ENCODE measurements around the gene PLA2G15. TPM values are rescaled to one million over a fixed set of nuclear protein-coding genes. Genes with fewer than 3 reads are reported as not detected.

The PLA2G15 gene
- total RNA-seq, 2 donors from 2014 or later: 11.2 to 15.5 TPM

GRCh38 chr16:68236137-68236825 is 8.9 kb upstream of the PLA2G15 start:
- H3K27me3 Mint-ChIP-seq: no peaks in the 10 kb centered on the region
- peak overlapping the region; percentile 70 for H3K27ac Mint-ChIP-seq
- H3K9me3 Mint-ChIP-seq: no peaks in the 10 kb centered on the region
- H3K4me1 Mint-ChIP-seq: peaks cover 8% of the 10 kb centered on the region
- peak overlapping the region; percentile 98 for H3K4me3 Mint-ChIP-seq
- ATAC-seq (replicated peaks): no peak
- peaks cover 4% of the 10 kb centered on the region for H3K36me3 Mint-ChIP-seq (ENCODE audit: low read depth)

DNA sequence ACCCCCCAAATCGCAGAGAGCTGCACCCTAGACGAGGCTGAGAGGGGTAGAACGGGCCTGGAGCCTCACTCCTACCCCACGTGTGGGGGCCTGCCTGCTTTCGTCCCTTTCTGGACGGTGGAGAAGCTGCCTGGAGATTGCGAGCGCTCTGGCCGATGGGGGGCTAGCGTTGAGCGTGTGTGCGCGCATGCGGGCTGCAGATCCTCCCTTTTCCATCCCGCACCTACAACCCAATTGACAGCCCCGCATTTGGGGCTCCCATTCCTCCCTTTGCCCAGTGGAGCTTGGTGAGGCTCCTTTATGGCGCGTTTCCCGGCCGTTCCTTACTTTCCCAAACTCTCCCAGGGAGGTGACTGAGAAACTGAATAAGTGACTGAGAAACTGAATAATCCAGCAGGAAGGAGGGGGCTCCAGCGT is 8.3 kb upstream of the PLA2G15 start:
- Mint-ChIP-seq H3K27ac (peak overlapping the region; percentile 70), H3K27me3 (no peaks in the 10 kb centered on the region), H3K9me3 (no peaks in the 10 kb centered on the region), H3K4me1 (peaks cover 8% of the 10 kb centered on the region), H3K36me3 (ENCODE audit: low read depth) (peaks cover 4% of the 10 kb centered on the region), H3K4me3 (peak overlapping the region; percentile 98)
- no peak for ATAC-seq (replicated peaks)

GRCh38 chr16:68237243-68238028 is 7.7 kb upstream of the PLA2G15 start:
- peak; percentile 87 for ATAC-seq (replicated peaks)

DNA sequence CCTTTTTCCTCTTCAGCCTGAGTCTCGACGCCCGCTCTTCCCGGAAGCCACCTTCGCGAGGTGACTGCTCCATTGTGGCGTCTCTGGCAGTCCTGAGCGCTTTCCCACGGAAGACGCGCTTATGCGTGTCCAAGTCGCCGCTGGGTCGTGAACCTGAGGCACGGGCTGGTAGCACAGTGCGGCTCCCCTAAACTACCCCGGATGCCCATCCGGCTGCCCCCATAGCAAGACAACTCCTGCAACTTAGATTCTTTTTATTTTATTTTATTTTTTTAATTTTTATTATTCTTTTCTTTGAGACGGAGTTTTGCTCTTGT is 7.2 kb upstream of the PLA2G15 start:
- peak; percentile 46 for ATAC-seq (replicated peaks)
- Mint-ChIP-seq H3K9me3 (no peaks in the 10 kb centered on the region), H3K4me3 (peak overlapping the region; percentile 98), H3K27ac (peak overlapping the region; percentile 94), H3K36me3 (ENCODE audit: low read depth) (peaks cover 4% of the 10 kb centered on the region), H3K27me3 (no peaks in the 10 kb centered on the region), H3K4me1 (peaks cover 8% of the 10 kb centered on the region)

More at GRCh38 chr16:68237243-68238028, 7.7 kb upstream of the PLA2G15 start:
- Mint-ChIP-seq H3K4me3 (peak overlapping the region; percentile 98), H3K9me3 (no peaks in the 10 kb centered on the region), H3K36me3 (ENCODE audit: low read depth) (peaks cover 4% of the 10 kb centered on the region), H3K4me1 (peaks cover 8% of the 10 kb centered on the region), H3K27ac (peak overlapping the region; percentile 94), H3K27me3 (no peaks in the 10 kb centered on the region)

DNA sequence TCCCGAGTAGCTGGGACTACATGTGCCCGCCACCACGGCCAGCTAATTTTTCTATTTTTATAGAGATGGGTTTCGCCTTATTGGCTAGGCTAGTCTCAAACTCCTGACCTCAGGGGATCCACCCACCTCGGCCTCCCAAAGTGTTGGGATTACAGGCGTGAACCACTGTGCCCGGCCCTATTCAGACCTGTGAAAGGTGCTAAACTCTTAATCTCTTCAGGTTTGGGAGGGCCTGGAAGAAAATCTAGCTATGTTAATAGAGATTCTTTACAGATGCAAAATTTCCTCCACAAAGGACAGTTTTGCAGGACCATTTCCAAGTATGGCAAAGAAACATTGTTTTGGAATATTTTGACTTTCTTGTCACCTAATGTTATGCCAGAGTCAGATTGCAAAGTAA is 3.1 kb upstream of the PLA2G15 start:
- H3K9me3 Mint-ChIP-seq: no peaks in the 10 kb centered on the region
- no peak for ATAC-seq (replicated peaks)
- H3K4me1 Mint-ChIP-seq: peaks cover 11% of the 10 kb centered on the region
- no peaks in the 10 kb centered on the region for H3K27me3 Mint-ChIP-seq
- H3K4me3 Mint-ChIP-seq: no peak overlapping the region
- no peaks in the 10 kb centered on the region for H3K36me3 Mint-ChIP-seq (ENCODE audit: low read depth)
- H3K27ac Mint-ChIP-seq: no peak overlapping the region

GRCh38 chr16:68242926-68243858 is 2.0 kb upstream of the PLA2G15 start:
- Mint-ChIP-seq H3K9me3 (no peaks in the 10 kb centered on the region), H3K27ac (no peak overlapping the region), H3K4me3 (peak overlapping the region; percentile 99), H3K27me3 (no peaks in the 10 kb centered on the region), H3K36me3 (ENCODE audit: low read depth) (no peaks in the 10 kb centered on the region), H3K4me1 (peaks cover 11% of the 10 kb centered on the region)
- no peak for ATAC-seq (replicated peaks)

- peak overlapping the region; percentile 99 for H3K4me3 Mint-ChIP-seq
- peak overlapping the region; percentile 96 for H3K27ac Mint-ChIP-seq
- ATAC-seq (replicated peaks): no peak
- peaks cover 6% of the 10 kb centered on the region for H3K36me3 Mint-ChIP-seq (ENCODE audit: low read depth)
- no peaks in the 10 kb centered on the region for H3K9me3 Mint-ChIP-seq
- peaks cover 11% of the 10 kb centered on the region for H3K4me1 Mint-ChIP-seq
- H3K27me3 Mint-ChIP-seq: no peaks in the 10 kb centered on the region
These were observed 681 bp upstream of the PLA2G15 start for GRCh38 chr16:68244481-68244902.

- peaks cover 11% of the 10 kb centered on the region for H3K4me1 Mint-ChIP-seq
- H3K36me3 Mint-ChIP-seq (ENCODE audit: low read depth): peaks cover 20% of the 10 kb centered on the region
- H3K4me3 Mint-ChIP-seq: peak overlapping the region; percentile 99
- no peaks in the 10 kb centered on the region for H3K27me3 Mint-ChIP-seq
- ATAC-seq (replicated peaks): no peak
- H3K9me3 Mint-ChIP-seq: no peaks in the 10 kb centered on the region
- H3K27ac Mint-ChIP-seq: peak overlapping the region; percentile 75
These were observed 948 bp downstream of the PLA2G15 start for GRCh38 chr16:68246121-68246520.

GRCh38 chr16:68246666-68247065 is 1.5 kb downstream of the PLA2G15 start:
- Mint-ChIP-seq H3K4me1 (peaks cover 11% of the 10 kb centered on the region), H3K9me3 (no peaks in the 10 kb centered on the region), H3K27ac (peak overlapping the region; percentile 75), H3K27me3 (no peaks in the 10 kb centered on the region), H3K4me3 (peak overlapping the region; percentile 99), H3K36me3 (ENCODE audit: low read depth) (peaks cover 26% of the 10 kb centered on the region)
- no peak for ATAC-seq (replicated peaks)

GRCh38 chr16:68247400-68247799 is 2.2 kb downstream of the PLA2G15 start:
- no peak overlapping the region for H3K27ac Mint-ChIP-seq
- ATAC-seq (replicated peaks): no peak
- H3K4me3 Mint-ChIP-seq: no peak overlapping the region
- H3K27me3 Mint-ChIP-seq: no peaks in the 10 kb centered on the region
- H3K9me3 Mint-ChIP-seq: no peaks in the 10 kb centered on the region
- H3K4me1 Mint-ChIP-seq: peaks cover 11% of the 10 kb centered on the region
- H3K36me3 Mint-ChIP-seq (ENCODE audit: low read depth): peaks cover 33% of the 10 kb centered on the region

- H3K27ac Mint-ChIP-seq: no peak overlapping the region
- no peak for ATAC-seq (replicated peaks)
- no peak overlapping the region for H3K4me3 Mint-ChIP-seq
- H3K4me1 Mint-ChIP-seq: peaks cover 11% of the 10 kb centered on the region
- H3K9me3 Mint-ChIP-seq: no peaks in the 10 kb centered on the region
- H3K36me3 Mint-ChIP-seq (ENCODE audit: low read depth): peaks cover 38% of the 10 kb centered on the region
- H3K27me3 Mint-ChIP-seq: no peaks in the 10 kb centered on the region
These were observed 2.8 kb downstream of the PLA2G15 start for GRCh38 chr16:68247932-68248331.

GRCh38 chr16:68249371-68249770 is 4.2 kb downstream of the PLA2G15 start:
- H3K27ac Mint-ChIP-seq: no peak overlapping the region
- H3K36me3 Mint-ChIP-seq (ENCODE audit: low read depth): peaks cover 45% of the 10 kb centered on the region
- H3K4me3 Mint-ChIP-seq: no peak overlapping the region
- no peak for ATAC-seq (replicated peaks)
- no peaks in the 10 kb centered on the region for H3K9me3 Mint-ChIP-seq
- H3K4me1 Mint-ChIP-seq: peaks cover 11% of the 10 kb centered on the region
- H3K27me3 Mint-ChIP-seq: no peaks in the 10 kb centered on the region

DNA sequence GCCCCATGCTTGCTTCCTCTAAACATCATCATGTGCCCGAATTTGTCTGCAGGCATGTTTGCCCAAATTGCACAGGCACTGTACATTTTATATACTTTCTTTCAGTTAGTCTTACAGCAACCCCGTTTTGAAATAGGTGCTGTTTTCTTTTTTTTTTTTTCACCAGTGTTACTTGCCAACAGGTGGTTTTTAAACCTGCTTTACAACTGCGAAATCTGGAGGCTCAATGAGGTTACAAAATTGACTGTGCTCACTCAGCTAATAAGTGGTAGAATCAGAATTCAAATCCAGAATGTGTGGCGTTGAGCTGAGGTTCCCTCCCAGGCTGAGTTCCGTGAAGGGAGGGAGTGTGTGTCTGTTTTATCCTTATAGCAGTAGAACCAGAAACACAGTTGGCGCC is 5.8 kb downstream of the PLA2G15 start:
- Mint-ChIP-seq H3K4me3 (no peak overlapping the region), H3K27me3 (no peaks in the 10 kb centered on the region), H3K36me3 (ENCODE audit: low read depth) (peaks cover 55% of the 10 kb centered on the region), H3K4me1 (peaks cover 6% of the 10 kb centered on the region), H3K9me3 (no peaks in the 10 kb centered on the region), H3K27ac (no peak overlapping the region)
- no peak for ATAC-seq (replicated peaks)

DNA sequence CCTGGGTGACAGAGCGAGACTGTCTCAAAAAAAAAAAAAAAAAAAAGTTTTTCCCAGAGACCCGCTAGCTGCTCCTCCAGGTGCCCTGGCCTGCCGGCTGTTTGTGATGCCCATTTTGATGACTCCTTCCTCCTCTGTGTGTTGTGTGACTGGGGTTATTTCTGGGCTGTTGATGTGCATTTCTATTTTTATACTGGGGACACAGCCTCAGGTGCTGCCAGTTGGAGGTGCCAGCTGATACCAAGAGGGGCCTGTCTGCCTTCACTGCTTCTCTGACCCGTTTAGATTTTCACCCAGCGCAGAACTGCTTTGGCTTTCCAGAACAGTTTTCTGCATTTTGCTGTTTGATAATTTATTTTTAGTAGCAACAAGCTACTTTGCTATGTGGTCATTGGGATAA is 6.7 kb downstream of the PLA2G15 start:
- ATAC-seq (replicated peaks): no peak
- H3K9me3 Mint-ChIP-seq: no peaks in the 10 kb centered on the region
- peak overlapping the region; percentile 35 for H3K27ac Mint-ChIP-seq
- H3K4me3 Mint-ChIP-seq: no peak overlapping the region
- H3K4me1 Mint-ChIP-seq: no peaks in the 10 kb centered on the region
- peaks cover 55% of the 10 kb centered on the region for H3K36me3 Mint-ChIP-seq (ENCODE audit: low read depth)
- no peaks in the 10 kb centered on the region for H3K27me3 Mint-ChIP-seq

All from activated T-helper 17 cell treated with anti-CD3 and anti-CD28 coated beads, Interleukin-2, amount 50 U/mL, for 72 hours (primary cell).